ENCODE measurements around the gene HAND2.

DNA sequence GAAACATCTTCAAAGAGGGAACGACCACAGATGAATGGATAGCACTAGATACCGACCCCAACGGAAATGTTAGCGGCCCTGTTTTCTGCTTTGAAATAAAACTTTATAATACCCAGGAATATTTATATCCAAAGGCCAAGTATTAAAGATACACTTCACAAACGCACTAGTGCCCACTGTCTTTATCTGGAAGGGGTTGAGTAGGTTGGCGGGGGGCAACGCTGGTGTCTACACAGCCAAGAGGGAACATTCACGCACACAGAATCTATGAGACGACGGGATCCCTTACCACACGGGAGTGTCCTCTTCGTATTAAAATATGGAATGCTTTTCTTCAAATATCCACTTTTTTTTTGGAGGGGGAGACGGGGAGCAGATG, 3.3 kb downstream of the HAND2 start:
- no peak for TF ChIP-seq POLR2AphosphoS5 (IDR thresholded peaks at IDR 0.05; ENCODE audit: low read depth)
- TF ChIP-seq, protein P1, sequence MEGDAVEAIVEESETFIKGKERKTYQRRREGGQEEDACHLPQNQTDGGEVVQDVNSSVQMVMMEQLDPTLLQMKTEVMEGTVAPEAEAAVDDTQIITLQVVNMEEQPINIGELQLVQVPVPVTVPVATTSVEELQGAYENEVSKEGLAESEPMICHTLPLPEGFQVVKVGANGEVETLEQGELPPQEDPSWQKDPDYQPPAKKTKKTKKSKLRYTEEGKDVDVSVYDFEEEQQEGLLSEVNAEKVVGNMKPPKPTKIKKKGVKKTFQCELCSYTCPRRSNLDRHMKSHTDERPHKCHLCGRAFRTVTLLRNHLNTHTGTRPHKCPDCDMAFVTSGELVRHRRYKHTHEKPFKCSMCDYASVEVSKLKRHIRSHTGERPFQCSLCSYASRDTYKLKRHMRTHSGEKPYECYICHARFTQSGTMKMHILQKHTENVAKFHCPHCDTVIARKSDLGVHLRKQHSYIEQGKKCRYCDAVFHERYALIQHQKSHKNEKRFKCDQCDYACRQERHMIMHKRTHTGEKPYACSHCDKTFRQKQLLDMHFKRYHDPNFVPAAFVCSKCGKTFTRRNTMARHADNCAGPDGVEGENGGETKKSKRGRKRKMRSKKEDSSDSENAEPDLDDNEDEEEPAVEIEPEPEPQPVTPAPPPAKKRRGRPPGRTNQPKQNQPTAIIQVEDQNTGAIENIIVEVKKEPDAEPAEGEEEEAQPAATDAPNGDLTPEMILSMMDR (IDR thresholded peaks at IDR 0.05; ENCODE audit: insufficient read depth, low read length): no peak
- TF ChIP-seq, protein P2, sequence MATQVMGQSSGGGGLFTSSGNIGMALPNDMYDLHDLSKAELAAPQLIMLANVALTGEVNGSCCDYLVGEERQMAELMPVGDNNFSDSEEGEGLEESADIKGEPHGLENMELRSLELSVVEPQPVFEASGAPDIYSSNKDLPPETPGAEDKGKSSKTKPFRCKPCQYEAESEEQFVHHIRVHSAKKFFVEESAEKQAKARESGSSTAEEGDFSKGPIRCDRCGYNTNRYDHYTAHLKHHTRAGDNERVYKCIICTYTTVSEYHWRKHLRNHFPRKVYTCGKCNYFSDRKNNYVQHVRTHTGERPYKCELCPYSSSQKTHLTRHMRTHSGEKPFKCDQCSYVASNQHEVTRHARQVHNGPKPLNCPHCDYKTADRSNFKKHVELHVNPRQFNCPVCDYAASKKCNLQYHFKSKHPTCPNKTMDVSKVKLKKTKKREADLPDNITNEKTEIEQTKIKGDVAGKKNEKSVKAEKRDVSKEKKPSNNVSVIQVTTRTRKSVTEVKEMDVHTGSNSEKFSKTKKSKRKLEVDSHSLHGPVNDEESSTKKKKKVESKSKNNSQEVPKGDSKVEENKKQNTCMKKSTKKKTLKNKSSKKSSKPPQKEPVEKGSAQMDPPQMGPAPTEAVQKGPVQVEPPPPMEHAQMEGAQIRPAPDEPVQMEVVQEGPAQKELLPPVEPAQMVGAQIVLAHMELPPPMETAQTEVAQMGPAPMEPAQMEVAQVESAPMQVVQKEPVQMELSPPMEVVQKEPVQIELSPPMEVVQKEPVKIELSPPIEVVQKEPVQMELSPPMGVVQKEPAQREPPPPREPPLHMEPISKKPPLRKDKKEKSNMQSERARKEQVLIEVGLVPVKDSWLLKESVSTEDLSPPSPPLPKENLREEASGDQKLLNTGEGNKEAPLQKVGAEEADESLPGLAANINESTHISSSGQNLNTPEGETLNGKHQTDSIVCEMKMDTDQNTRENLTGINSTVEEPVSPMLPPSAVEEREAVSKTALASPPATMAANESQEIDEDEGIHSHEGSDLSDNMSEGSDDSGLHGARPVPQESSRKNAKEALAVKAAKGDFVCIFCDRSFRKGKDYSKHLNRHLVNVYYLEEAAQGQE (IDR thresholded peaks at IDR 0.05; ENCODE audit: insufficient replicate concordance, low read depth): no peak
- no peak for TF ChIP-seq GABPA (IDR thresholded peaks at IDR 0.05; ENCODE audit: low read depth)
- TF ChIP-seq SPI1 (IDR thresholded peaks at IDR 0.05; ENCODE audit: borderline replicate concordance, low read depth): no peak

All from HL-60 (cell line).